Skeletal muscle tissue (tissue), 4 donors: ENCODE results near the gene ASRGL1. TPM values are rescaled to one million over a fixed set of nuclear protein-coding genes. Genes with fewer than 3 reads are reported as not detected.

Experiments
- H3K27ac ChIP-seq: one replicate; pipeline ENCODE4 v1.7.0; 2013; ENCODE audit warnings: mild to moderate bottlenecking, low read depth, low read length, inconsistent platforms
- H3K27me3 ChIP-seq, 3 donors: one replicate each; pipeline ENCODE4 v1.7.0; 2013; ENCODE audit warnings: low read length in 3 of 3; ENCODE audit not compliant: control insufficient read depth in 3 of 3, insufficient read depth in 3 of 3
- H3K36me3 ChIP-seq, 3 donors: one replicate each; pipeline ENCODE4 v1.7.0; 2013; ENCODE audit warnings: low read length in 3 of 3; ENCODE audit not compliant: control insufficient read depth in 3 of 3, insufficient read depth in 3 of 3
- H3K4me1 ChIP-seq, 3 donors: one replicate each; pipeline ENCODE4 v1.7.0; 2013; ENCODE audit warnings: low read length in 3 of 3, mild to moderate bottlenecking in 3 of 3; ENCODE audit not compliant: control insufficient read depth in 3 of 3, insufficient read depth in 3 of 3
- H3K4me3 ChIP-seq, 3 donors: one replicate each; pipeline ENCODE4 v1.7.0; 2013; ENCODE audit warnings: low read length in 3 of 3
- H3K9ac ChIP-seq, 3 donors: one replicate each; pipeline ENCODE4 v1.7.0; 2013; ENCODE audit warnings: low read length in 3 of 3, mild to moderate bottlenecking in 3 of 3, moderate library complexity in 2 of 3, low read depth in 1 of 3
- H3K9me3 ChIP-seq, 3 donors: one replicate each; pipeline ENCODE4 v1.7.0; 2013; ENCODE audit warnings: low read length in 3 of 3; ENCODE audit not compliant: control insufficient read depth in 3 of 3
- total RNA-seq: library from RNA; depleted of rRNA; stranded (reverse); fragments of >200 nt; gene quantifications from one replicate; pipeline ENCODE4 v1.2.3, GENCODE V29; 2014
- donor health status: Osteomylitis.

The ASRGL1 gene
- total RNA-seq, 1 donor from 2014 or later: 3.7 TPM

GRCh38 chr11:62419943-62420342 lies 82.7 kb downstream of the ASRGL1 start:
- Histone ChIP-seq H3K9me3 (no peaks in the 10 kb centered on the region), H3K27ac (no peak overlapping the region), H3K27me3 (no peaks in the 10 kb centered on the region), H3K36me3 (no peaks in the 10 kb centered on the region), H3K4me3 (no peak overlapping the region), H3K4me1 (peaks cover 9 to 12% (median 11%) of the 10 kb centered on the region in 3 donors), H3K9ac (no peak overlapping the region)

DNA sequence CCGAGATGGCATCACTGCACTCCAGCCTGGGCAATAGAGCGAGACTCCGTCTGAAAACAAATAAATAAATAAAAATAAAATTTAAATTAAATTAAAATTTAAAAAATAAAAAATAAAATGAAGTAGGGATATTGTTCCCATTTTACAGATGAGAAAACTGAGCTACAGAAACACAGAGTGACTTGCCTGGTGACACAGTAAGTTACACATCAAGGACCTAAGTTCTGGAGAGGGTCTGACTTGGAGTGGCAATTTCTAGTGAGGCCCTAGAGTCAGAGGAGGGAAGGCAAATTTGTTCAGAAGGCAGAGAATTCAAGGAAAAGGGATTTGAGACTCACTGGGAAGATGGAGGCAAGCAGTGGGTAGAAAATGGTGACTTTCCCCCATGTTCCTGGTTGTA lies 83.6 kb downstream of the ASRGL1 start:
- H3K27ac ChIP-seq: no peak overlapping the region
- no peak overlapping the region for H3K4me3 ChIP-seq
- H3K36me3 ChIP-seq: no peaks in the 10 kb centered on the region
- H3K9ac ChIP-seq: no peak overlapping the region
- H3K9me3 ChIP-seq: no peaks in the 10 kb centered on the region
- H3K27me3 ChIP-seq: no peaks in the 10 kb centered on the region
- peaks cover 9 to 12% (median 11%) of the 10 kb centered on the region in 3 donors for H3K4me1 ChIP-seq

- H3K27me3 ChIP-seq: no peaks in the 10 kb centered on the region
- no peaks in the 10 kb centered on the region for H3K9me3 ChIP-seq
- no peaks in the 10 kb centered on the region for H3K36me3 ChIP-seq
- no peak overlapping the region for H3K9ac ChIP-seq
- H3K4me3 ChIP-seq: no peak overlapping the region
- peaks cover 9 to 19% (median 11%) of the 10 kb centered on the region in 3 donors for H3K4me1 ChIP-seq
- H3K27ac ChIP-seq: no peak overlapping the region
Measured at GRCh38 chr11:62421996-62422395, 84.7 kb downstream of the ASRGL1 start.

- Histone ChIP-seq H3K27me3 (no peaks in the 10 kb centered on the region), H3K27ac (no peak overlapping the region)
Measured at GRCh38 chr11:62423012-62423411, 85.8 kb downstream of the ASRGL1 start.

DNA sequence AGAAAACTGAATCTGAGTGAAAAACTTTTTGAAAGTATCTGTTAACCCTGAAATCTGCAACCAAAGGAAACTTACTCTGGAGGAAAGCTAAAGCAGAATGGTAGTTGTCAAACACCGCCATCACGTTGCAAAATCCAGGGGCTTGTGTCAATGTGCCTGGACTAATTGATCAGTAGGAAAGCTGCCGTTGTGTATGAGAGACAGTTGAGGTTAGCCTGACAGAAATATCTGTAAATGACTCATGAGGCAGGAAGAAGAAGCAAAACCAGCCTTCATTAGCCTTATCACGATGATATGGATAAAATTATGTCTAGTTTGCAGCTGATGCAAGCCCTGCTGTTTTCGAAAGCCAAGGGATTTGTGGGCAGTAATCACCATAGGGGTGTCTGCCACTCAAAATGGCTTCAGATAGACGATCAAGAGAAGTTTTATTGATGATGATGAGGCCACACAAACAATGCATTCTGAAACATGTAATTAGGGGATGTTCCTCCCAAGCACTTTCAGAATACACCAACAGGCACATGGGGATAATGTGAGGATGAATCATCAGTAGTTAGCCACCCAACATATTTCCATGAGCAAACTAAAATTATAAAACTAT lies 90.5 kb downstream of the ASRGL1 start:
- H3K9me3 ChIP-seq: no peaks in the 10 kb centered on the region
- H3K9ac ChIP-seq: no peak overlapping the region
- H3K4me3 ChIP-seq: no peak overlapping the region
- peaks cover 6 to 11% (median 6%) of the 10 kb centered on the region in 3 donors for H3K4me1 ChIP-seq
- no peaks in the 10 kb centered on the region for H3K27me3 ChIP-seq
- no peaks in the 10 kb centered on the region for H3K36me3 ChIP-seq
- H3K27ac ChIP-seq: no peak overlapping the region

More at GRCh38 chr11:62423012-62423411, 85.8 kb downstream of the ASRGL1 start:
- Histone ChIP-seq H3K9ac (no peak overlapping the region), H3K9me3 (no peaks in the 10 kb centered on the region), H3K4me3 (no peak overlapping the region), H3K4me1 (peaks cover 11 to 19% (median 12%) of the 10 kb centered on the region in 3 donors), H3K36me3 (no peaks in the 10 kb centered on the region)

DNA sequence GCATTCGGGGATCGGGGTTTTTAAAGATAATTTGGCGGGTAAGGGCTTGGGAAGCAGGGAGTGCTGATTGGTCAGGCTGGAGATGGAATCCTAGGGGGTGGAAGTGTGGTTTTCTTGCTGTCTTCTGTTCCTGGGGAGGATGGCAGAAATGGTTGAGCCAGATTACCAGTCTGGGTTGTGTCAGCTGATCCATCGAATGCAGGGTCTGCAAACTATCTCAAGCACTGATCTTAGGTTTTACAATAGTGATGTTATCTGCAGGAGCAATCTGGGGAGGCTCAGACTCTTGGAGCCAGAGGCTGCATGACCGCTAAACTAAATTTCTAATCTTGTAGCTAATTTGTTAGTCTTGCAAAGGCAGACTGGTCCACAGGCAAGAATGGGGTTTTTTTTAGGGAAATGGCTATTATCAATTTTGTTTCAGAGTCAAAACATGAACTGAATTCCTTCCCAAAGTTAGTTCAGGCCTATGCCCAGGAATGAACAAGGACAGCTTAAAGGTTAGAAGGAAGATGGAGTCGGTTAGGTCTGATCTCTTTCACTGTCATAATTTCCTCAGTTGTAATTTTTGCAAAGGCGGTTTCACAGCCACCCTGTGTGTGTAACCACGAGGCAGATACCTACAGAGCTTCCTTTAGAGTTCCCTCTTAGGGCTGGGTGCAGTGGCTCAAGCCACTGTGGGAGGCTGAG lies 91.8 kb downstream of the ASRGL1 start:
- Histone ChIP-seq H3K4me3 (no peak overlapping the region), H3K9me3 (no peaks in the 10 kb centered on the region), H3K36me3 (no peaks in the 10 kb centered on the region), H3K4me1 (peaks cover 6 to 11% (median 6%) of the 10 kb centered on the region in 3 donors), H3K9ac (no peak overlapping the region), H3K27me3 (no peaks in the 10 kb centered on the region), H3K27ac (no peak overlapping the region)

- Histone ChIP-seq H3K4me3 (no peak overlapping the region), H3K9me3 (no peaks in the 10 kb centered on the region), H3K9ac (no peak overlapping the region), H3K27me3 (no peaks in the 10 kb centered on the region), H3K4me1 (peaks cover 4 to 12% (median 6%) of the 10 kb centered on the region in 3 donors), H3K27ac (peak overlapping the region; percentile 2), H3K36me3 (no peaks in the 10 kb centered on the region)
Measured at GRCh38 chr11:62430425-62430824, 93.2 kb downstream of the ASRGL1 start.

GRCh38 chr11:62431171-62431901 lies 94.1 kb downstream of the ASRGL1 start:
- Histone ChIP-seq H3K9ac (no peak overlapping the region), H3K4me3 (no peak overlapping the region), H3K4me1 (peaks cover 4 to 10% (median 6%) of the 10 kb centered on the region in 3 donors), H3K36me3 (no peaks in the 10 kb centered on the region), H3K9me3 (no peaks in the 10 kb centered on the region), H3K27me3 (no peaks in the 10 kb centered on the region), H3K27ac (no peak overlapping the region)

GRCh38 chr11:62432695-62433094 lies 95.4 kb downstream of the ASRGL1 start:
- Histone ChIP-seq H3K36me3 (no peaks in the 10 kb centered on the region), H3K4me3 (no peak overlapping the region), H3K4me1 (peaks cover 4 to 5% (median 5%) of the 10 kb centered on the region in 3 donors), H3K27me3 (no peaks in the 10 kb centered on the region), H3K27ac (no peak overlapping the region), H3K9me3 (no peaks in the 10 kb centered on the region), H3K9ac (no peak overlapping the region)
